CD4-positive, alpha-beta T cell treated with Interleukin-21 for 1 hour (primary cell): Measurements from ENCODE around the gene B4GALT5.
"Not testable (repeated sequence)": the region's sequence is repeated elsewhere in the genome, so short reads cannot be mapped to it uniquely, and the experiment has no call there.

ENCODE experiments used
- DNase-seq: peaks from one replicate; pipeline ENCODE4 v3.0.0-alpha.2; 2020

The B4GALT5 gene

DNA sequence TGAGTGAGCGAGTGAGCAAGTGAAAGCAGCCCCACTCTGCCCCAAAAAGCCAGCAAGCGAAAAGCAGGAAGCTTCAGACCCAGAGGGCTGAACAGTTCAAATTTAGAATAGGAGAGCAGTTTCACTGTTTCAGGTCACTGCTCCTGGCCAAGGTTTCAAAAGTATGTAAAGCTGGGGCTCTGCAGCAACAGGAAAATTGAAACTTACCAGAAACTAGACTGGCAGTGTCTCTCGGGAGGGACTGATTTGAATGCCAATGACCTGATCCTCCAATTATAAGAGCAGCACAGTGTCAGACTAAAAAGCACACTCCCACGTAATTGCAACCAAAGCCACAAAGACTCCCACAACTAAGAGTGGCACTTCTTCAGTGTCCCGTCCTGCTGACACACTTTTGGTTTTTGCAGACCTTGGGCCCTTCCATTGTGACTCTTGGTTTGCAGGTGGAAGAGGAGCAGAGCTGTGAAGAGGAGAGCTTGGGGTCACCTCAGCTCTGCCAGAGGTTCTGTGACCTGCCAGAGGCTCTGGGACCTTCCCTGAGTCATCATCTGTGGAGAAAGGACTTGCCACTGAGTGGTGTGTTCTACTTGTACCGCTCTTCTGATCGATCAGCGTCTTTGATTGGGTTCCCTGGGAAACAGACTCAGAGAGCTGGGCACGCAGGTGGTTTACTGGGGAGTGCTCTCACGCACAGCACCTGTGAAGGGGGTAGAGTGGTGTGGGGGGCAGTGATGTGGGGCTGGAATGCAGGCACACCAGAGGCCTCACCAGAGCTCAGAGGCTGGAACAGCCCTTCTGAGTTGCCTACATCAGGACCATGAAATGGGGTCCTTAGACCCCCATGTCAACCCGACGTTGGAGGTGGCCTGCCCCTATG lies 93.1 kb downstream of the B4GALT5 start:
- DNase-seq, result no peak

DNA sequence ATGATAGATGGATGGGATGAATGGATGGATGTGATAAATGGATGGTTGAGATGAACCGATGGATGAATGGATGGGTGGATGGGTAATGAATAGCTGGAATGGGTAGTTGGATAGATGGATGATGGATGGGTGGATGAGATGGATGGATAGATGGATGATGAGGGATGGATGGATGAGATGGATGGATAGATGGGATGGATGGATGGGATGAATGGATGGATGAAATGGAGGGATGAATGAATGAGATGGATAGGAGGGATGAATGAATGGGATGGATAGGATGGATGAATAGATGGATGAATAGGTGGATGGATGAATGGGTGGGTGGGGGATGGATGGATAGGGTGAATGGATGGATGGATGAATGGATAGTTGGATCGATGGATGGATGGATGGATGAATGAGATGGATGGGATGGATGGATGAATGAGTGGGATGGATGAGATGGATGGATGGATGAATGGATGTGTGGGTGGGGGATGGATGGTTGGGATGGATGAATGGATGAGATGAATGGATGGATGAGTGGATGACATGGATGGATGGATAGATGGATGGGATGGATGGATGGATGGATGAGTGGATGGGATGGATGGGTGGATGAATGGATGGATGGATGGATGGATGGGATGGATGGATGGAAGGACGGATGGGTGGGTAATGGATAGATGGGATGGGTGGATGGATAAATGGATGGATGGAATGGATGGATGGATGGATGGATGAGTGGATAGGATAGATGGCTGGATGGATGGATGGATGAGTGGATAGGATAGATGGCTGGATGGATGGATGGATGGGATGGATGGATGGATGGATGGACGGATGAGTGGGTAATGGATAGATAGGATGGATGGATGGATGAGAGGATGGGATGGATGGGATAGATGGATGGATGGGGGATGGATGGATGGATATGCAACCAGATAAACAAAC lies 94.3 kb downstream of the B4GALT5 start:
- DNase-seq, result no peak

DNA sequence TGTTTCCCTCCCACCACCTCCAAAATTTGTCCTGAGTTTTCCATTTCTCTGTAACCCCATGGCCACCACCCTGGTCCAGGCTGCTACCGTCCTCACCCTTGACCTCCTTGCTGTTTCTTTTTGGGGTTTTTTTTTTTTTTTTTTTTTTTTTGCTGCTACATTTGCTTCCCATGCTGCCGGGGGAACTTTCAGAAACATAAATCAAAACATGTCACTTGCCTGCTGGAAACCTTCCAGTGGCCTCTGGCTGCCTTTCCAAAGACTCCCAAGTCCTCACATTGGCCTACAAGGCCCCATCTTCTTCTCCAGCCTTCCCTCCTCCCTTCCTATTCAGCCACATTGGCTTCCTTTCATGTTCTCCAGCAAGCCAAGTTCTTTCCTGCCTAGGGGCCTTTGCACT lies 95.4 kb downstream of the B4GALT5 start:
- no peak for DNase-seq

DNA sequence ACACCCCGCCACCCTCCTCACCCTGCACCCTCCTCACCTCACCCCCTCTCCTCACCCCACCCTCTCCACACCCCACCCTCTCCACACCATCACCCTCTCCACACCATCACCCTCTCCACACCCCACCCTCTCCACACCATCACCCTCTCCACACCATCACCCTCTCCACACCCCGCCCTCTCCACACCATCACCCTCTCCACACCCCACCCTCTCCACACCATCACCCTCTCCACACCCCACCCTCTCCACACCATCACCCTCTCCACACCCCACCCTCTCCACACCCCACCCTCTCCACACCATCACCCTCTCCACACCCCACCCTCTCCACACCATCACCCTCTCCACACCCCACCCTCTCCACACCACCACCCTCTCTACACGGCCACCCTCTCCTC lies 96.3 kb downstream of the B4GALT5 start:
- DNase-seq, result not testable (repeated sequence)

DNA sequence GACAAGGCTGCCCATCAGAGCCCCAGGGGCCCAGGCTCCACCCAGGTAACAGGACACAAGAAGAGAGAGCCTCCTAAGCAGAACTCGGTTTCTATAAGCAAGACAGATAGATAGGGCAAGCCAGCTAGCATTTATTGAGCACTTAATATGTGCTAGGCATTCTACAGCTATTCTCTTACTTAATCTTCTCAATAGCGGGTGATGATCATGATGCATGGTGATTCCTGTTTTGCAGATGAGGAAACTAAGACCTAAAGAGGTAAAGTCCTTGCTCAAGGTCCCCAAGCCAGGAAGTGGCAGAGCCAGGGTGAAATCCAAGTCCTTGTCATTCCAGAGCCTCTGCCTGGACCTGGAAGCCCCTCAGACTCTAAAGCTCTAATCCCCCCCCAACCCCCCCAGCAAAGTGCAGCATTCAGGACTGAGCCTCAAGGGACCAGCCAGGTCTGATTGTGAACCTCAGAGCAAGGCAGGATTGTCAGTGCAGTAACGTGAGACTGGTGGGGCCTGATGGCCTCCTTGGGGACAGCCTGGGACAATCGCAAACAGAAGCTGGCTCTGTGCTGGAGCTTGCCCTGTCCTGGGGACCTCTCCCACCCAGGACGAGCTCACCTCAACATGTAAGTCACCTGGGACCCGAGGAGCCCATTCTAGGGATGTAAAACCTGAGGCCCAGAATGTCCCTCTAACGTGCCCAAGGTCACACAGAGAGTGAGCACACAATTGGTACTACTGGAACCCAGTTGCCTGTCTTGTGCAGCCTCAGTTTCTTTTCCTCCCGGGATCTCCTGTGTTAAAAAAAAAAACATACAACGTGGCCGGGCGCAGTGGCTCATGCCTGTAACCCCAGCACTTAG lies 97.3 kb downstream of the B4GALT5 start:
- DNase-seq, result no peak

DNA sequence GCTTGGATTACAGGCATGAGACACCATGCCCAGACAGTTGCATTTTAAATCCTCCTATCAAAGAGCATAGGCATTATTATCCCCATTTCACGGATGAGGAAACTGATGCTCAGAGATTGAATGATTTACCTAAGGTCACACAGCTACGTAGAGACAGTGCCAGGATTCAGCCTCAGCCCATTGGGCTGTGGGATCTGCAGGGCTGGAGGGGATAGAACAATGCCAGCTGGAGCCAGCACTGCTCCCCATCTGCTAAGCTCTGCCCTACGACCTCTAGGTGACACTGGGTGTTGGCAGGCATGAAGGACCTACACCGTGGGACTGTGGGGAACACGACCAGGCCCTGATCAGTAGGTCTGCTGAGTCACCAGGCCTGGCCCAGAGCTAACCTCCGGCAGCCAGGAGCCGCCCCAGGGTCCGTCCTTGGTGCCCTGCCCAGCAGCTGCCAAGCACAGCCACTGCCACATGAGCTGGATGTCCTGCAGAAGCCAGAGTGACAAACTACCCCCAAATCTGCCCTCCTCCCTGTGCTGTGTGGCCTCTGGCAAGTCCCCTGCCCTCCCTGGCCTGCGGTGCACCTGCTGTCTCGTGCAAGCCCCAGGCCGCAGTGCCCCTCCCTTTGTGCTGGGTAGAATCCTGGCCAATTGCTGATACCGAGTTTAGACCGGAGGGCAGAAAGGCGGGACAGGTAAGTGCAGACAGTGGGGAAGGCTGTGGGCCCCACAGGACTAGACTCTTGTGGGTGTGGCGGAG lies 98.1 kb downstream of the B4GALT5 start:
- no peak for DNase-seq

DNA sequence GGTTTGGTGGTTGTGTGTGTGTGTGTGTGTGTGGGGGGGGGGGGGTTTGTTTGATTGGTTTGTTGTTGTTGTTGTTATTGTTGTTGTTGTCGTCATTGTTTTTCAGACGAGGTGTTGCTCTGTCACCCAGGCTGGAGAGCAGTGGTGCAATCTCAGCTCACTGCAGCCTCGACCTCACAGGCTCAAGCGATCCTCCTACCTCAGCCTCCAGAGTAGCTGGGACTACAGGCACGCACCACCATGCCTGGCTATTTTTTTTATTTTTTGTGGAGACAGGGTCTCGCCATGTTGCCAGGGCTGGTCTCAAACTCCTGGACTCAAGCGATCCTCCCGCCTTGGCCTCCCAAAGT lies 98.7 kb downstream of the B4GALT5 start:
- DNase-seq, result not testable (repeated sequence)

DNA sequence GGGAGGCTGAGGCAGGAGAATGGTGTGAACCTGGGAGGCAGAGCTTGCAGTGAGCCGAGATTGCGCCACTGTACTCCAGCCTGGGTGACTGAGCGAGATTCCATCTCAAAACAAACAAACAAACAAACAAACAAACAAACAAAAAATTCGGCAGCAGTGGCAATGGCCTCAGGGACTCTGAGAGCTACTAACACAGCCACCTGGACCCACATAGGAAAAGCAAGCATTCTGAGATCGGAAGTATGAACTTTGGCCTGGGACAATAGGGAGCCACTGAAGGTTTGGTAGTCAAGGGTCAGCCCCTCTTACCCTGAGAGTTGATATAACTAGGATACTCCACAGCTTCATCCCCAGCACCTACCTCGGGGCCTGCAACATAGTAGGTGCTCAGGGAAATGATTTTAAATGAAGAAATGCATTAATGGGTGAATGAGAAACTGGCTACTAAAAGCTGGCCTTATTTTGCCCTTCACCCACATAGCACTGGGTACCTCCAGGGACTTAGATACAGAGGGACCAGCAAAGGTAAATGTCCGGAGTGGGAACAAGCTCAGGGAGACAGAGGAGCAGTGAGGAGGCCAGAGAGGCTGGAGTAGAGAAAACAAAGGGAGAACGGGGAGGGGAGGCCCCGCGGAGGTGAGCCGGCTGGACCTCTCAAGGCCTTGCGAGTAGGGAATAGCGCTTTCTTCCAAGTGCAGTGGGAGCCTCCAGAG lies 99.2 kb downstream of the B4GALT5 start:
- DNase-seq, result no peak

DNA sequence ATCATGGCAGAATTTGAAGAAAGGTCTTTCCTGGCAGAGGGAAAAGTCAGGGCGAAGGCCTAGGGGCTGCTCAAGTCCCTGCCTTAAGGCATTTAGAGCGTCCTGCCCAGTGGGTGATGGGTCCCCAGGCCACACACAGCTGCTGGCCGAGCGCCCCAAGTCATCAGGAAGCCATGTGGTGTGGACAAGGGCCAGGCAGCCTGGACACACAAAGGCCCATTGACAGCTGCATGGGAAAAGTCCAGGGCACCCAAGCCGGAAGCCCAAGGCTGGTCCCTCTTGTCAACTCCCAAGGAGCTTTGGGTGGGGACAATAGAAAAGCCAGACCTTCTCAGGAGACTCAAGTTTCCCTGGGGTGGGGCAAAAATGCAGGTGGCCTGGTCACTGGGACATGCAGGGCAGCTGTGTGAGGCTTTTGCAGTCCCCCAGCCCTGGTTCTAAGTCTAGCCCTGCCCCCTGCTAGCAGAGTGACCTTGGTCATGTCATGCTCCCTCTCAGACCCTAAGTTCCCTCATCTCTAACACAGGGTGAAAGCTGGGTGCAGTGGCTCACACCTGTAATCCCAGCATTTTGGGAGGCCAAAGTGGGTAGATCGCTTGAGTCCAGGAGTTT lies 101.4 kb downstream of the B4GALT5 start:
- DNase-seq, result no peak

DNA sequence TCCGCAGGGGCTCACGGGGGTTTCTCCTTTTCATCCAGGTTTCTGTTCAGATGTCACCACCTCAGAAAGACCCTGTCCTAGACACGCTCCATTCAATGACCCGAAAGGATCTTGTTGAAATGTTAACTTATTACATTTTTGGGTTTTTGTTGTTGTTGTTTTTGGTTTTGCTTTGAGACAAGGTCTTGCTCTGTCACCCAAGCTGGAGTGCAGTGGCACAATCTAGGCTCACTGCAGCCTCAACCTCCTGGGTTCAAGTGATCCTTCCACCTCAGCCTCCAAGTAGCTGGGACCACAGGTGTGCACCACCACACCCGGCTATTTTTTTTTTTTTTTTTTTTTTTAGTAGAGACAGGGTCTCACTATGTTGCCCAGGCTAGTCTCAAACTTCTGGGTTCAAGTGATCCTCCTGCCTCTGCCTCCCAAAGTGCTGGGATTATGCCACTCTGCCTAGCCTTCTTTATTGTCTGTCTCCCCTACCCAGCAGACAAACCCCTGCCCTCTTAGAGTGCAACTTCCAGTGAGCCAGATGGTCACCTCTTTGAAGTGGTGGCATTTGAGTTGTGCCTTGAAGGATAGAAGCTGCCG lies 102.0 kb downstream of the B4GALT5 start:
- DNase-seq, result not testable (repeated sequence)

DNA sequence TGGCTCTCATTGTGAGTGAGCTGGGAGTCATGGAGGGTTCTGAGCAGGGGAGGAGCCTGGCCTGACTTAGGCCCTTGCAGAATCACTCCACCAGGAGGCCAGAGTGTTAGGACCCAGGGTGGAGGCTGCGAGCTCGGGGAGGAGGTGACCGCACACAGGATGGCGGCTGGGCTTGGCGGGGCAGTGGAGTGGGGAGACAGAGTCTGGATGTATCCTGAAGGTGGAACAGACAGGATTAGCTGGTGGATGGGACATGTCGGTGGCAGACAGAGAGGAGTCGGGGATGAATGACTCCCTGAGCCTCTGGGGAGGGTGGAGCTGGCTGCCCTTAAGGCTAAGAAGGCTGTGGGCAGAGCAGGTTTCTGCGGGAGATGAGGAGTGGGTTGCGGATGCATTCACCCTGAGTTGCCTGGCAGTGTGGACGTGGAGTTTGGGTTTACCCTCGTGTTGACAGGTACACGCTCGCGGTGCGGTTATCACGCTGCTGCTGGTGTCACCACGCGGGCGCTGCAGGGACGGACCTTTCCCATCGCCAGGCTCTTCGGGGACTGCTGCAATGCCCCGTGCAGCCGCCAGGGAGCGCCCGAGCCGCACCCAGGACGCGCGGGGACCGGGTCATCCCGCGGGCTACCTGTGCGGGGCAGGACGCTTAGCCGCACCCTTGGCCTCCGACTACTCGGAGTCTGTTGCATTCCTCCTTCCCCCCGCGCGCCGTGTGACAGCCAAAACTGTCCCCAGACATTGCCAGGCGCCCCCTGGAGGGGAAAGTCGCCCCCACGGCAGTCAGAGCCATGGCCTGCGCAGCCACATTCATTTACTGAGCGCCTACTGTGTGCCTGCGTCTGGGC lies 102.8 kb downstream of the B4GALT5 start:
- peak; percentile 80 for DNase-seq

DNA sequence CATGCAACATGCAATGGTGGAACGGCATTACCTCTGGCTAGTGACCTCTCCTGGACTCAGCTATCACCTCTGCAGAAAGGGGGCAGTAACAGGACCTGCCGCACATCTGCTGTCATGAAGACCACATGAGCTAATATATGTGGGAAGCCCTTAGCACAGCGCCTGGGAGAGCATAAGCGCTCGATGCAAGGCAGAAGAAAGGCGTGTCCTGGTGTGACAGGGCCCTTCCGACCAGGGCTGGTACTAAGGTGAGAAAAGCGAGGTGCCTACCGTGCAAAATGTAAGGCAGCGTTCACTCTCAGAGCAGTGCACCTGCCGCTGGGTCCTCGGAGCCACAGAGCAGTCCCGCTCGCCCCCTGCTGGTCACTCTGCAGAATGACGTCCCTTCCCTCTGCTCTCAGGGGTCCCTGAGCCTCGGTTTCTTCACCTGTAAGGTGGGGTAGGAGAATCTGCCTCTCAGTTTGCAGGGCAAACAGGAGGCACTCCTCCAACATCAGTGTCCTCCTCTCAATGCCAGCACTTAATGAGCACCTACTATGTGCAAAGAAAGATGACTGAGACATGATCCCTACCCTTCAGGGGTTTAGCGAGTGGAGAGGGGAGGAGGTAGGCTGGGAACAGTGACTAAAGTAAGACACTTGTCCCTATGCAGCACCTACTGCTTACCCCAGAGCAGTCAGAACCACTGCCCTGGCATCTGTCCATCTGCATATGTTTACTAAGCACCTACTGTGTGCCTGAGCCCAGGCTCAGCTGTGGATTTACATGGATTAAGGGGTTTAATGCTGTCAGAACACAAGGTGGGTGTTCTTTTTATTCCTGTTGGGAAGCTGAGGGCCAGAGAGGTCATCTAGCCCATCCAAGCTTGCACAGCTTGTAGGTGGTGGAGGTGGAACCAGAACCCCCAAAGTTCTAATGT lies 104.7 kb downstream of the B4GALT5 start:
- DNase-seq, result peak; percentile 72

DNA sequence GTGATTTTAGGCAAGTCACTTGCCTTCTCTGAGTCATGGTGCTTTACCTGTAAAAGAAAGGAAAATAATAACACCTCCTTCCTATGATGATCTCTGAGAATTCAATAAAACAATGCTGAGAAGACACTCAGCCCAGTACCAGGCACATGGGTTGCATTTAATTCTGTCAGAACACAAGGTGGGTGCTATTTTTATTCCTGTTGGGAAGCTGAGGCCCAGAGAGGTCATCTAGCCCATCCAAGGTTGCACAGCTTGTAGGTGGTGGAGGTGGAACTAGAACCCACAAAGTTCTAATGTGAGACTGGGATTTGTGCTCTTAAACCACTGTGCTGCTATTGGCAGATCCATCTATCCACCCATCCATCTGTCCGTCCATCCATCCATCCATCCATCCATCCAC lies 106.1 kb downstream of the B4GALT5 start:
- no peak for DNase-seq

DNA sequence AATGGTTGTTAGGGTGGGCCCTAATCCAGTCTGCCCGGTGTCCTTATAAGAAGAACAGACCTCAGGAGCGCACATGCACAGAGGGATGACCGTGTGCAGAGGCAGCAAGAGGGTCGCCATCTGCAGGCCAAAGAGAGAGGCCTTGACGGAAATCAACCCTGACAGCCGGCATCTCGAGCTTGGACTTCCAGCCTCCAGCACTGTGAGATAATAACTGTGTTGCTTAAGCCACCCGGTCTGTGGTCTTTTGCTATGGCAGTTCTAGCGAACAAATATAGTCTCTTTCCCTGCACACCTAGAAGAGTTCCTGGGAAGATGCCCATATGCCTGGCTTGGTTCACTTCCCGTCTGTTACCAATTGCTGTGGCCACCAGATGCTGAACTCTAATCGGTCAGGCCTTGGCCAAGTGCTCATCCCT lies 110.5 kb downstream of the B4GALT5 start:
- no peak for DNase-seq

DNA sequence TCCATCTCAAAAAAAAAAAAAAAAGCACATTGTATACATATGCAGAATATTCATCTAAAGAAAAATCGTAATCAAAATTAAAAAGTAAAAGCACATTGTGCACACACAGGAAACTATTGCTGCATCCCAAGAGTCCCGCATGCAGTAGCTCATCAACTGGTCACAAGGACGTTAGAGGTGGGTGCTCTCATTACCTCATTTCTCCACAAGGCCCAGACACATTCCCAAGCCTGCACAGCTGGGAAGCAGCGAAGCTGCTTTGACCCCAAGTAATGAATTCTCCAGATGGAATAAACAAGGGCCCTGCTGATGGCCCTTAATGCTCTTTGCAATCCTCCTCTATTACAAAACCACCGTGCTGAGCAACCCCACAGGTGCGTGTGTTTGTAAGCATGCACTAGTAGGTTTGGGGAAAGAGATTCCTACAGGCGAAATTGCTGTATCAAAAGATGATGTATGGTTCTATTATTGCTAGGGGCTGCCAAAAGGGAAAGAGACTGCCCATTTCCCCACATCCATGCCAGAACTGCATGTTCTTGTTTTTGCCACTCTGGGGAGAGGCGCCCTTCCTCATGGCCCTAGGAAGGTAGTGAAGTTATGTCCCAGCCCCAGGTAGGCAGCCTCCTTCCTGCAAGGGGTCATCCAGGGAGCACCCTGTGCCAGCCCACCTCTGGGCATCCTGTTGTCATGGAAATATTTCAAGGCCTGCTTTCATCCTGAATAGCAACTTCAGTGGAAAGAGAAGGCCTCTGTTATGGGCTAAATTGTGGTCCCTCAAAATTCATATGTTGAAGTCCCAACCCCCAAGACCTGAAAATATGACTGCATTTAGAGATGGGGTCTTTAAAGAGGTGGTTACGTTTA lies 111.1 kb downstream of the B4GALT5 start:
- DNase-seq, result no peak

DNA sequence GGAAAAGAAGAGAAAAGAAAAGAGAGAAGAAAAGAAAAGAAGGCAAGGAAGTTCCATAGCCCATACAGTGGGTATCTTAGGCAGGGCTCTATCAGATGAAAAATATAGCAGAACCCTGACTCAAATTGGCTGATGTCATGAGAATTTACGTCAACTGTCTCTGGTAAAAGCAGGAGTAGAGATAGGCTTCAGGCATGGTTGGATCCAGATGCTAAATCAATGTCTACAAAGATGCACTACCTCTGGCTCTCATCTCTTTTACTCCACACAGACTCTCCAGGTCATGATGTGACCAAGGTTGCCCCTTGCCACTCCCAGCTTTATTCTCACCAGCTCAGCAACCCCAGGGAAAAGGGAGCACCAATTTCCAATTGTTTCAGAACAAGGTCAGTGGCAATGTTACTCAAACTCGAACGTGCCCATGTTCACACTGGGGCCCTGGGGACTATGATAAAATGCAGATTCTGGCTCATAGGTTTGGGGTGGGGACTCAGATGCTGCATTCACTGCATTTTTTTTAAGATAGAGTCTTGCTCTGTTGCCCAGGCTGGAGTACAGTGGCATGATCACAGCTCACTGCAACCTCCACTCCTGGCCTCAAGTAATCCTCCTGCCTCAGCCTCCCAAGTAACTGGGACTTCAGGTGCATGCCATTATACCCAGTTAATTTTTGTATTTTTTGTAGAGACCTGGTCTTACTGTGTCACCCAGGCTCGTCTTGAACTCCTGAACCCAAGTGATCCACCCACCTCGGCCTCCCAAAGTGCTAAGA lies 112.3 kb downstream of the B4GALT5 start:
- DNase-seq, result no peak

DNA sequence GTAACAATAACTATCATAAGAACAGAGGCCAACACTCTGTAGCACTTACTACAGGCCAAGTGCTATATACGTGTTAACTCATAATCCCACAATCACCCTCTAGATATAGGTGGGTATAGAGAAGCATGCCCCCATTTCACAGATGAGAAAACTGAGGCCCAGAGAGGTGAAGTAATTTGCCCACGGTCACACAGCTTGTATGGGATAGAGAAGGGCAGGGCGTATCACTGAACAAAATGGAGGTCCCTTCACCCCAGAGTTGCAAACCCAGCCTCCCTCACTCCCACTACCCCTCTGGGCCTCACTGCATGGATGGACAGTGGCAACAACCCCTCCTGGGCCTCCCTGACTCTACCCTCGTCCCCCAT lies 113.9 kb downstream of the B4GALT5 start:
- no peak for DNase-seq
